NB4 (cell line): ENCODE measurements around the gene NRDE2.

ENCODE experiments used
- DNase-seq: peaks from one replicate; pipeline ENCODE4 v3.0.0; 2010; ENCODE audit warnings: low read depth
- H3K4me3 ChIP-seq: one replicate; pipeline ENCODE4 v1.5.1; 2011; ENCODE audit warnings: mild to moderate bottlenecking, low read depth, low read length, moderate library complexity
- MYC ChIP-seq: IDR thresholded peaks from 2 replicates; pipeline ENCODE4 v1.6.1; 2011; ENCODE audit warnings: low read depth, low read length
- POLR2A ChIP-seq: IDR thresholded peaks from 2 replicates; pipeline ENCODE4 v1.6.1; 2011; ENCODE audit warnings: mild to moderate bottlenecking; ENCODE audit not compliant: insufficient read length; ENCODE audit errors: extremely low read depth
- TF ChIP-seq, protein P1 (sequence below): IDR thresholded peaks from 2 replicates; pipeline ENCODE4 v1.6.1; 2011; ENCODE audit warnings: low read depth, low read length
- TF ChIP-seq, protein P2 (sequence below): IDR thresholded peaks from one replicate; pipeline ENCODE4 v1.5.1; 2012; ENCODE audit warnings: low read depth, low read length

Gene NRDE2

DNA sequence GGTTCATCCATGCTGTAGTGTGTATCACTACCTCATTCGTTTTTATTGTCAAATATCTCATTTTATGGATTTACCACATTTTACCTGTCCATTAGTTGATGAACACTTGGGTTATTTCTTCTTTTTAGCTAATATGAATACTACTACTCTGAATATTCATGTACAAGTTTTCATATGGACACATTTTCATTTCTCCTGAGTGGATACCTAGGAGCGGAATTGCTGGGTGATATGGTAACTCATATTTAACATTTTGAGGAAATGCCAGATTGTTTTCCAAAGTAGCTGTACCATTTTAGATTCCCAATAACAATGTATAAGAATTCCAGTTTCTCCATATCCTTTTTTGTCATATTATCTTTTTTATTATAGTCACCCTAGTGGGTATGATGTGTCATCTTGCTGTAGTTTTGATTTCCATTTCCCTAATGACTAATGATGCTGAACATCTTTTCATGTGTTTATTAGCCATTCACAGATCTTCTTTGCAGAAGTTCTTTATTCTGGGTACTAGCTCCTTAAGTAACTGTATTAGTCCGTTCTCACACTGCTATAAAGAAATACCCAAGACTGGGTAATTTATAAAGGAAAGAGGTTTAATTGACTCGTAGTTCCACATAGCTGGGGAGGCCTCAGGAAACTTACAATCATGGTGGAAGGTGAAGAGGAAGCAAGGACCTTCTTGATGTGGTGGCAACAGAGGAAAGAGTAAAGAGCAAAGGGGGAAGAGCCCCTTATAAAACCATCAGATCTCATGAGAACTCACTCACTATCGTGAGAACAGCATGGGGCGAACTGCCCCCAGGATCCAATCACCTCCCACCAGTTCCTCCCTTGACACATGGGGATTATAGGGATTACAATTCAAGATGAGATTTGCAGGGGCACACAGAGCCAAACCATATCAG is 11.9 kb downstream of the NRDE2 start:
- H3K4me3 ChIP-seq, result no peak overlapping the region
- TF ChIP-seq, protein P1, sequence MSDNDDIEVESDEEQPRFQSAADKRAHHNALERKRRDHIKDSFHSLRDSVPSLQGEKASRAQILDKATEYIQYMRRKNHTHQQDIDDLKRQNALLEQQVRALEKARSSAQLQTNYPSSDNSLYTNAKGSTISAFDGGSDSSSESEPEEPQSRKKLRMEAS, result no peak
- TF ChIP-seq MYC (no peak), POLR2A (no peak)
- TF ChIP-seq, protein P2, sequence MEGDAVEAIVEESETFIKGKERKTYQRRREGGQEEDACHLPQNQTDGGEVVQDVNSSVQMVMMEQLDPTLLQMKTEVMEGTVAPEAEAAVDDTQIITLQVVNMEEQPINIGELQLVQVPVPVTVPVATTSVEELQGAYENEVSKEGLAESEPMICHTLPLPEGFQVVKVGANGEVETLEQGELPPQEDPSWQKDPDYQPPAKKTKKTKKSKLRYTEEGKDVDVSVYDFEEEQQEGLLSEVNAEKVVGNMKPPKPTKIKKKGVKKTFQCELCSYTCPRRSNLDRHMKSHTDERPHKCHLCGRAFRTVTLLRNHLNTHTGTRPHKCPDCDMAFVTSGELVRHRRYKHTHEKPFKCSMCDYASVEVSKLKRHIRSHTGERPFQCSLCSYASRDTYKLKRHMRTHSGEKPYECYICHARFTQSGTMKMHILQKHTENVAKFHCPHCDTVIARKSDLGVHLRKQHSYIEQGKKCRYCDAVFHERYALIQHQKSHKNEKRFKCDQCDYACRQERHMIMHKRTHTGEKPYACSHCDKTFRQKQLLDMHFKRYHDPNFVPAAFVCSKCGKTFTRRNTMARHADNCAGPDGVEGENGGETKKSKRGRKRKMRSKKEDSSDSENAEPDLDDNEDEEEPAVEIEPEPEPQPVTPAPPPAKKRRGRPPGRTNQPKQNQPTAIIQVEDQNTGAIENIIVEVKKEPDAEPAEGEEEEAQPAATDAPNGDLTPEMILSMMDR, result no peak
- DNase-seq, result no peak

DNA sequence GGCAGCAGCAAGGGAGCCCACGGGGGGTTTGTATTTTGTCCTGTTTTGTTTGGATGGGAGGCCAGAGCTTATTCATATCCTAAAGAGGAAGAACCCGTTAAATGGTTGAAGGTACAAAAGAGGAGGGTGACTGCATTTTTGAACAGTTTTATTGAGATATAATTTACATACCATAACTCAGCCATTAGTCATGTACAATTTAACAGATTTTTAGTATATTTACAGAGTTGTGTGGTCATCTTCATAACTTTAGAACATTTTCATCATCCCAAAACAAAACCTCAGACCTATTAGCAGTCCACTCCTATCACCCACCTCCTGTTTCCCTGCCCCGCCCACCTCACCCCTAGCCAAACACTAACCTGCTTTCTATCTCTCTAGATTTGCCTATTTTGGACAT is 12.6 kb downstream of the NRDE2 start:
- DNase-seq, result no peak
- H3K4me3 ChIP-seq, result no peak overlapping the region
- no peak for TF ChIP-seq POLR2A
- TF ChIP-seq, protein P1, result no peak
- TF ChIP-seq, protein P2, result no peak
- TF ChIP-seq MYC, result no peak

DNA sequence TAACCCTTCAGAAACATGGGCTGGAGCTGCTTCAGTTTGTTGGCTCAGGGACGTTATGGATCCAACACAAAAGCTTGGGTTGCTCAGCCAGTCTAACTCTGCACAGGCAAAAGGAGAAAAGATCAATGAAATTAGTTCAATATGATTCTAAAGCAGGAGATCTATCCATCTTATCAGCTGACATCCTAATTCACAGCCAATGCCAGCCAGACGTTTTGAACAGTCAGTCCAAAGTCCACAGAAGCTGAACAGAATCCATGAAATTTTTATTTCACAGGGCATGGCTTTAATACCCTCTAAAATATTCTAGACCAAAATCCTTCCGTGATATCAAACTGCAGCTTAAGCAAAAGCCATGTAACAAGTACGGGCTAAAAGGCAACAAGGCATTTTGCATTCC is 13.7 kb downstream of the NRDE2 start:
- no peak for DNase-seq
- TF ChIP-seq MYC, result no peak
- TF ChIP-seq, protein P2, result no peak
- TF ChIP-seq, protein P1, result no peak
- TF ChIP-seq POLR2A, result no peak
- no peak overlapping the region for H3K4me3 ChIP-seq

DNA sequence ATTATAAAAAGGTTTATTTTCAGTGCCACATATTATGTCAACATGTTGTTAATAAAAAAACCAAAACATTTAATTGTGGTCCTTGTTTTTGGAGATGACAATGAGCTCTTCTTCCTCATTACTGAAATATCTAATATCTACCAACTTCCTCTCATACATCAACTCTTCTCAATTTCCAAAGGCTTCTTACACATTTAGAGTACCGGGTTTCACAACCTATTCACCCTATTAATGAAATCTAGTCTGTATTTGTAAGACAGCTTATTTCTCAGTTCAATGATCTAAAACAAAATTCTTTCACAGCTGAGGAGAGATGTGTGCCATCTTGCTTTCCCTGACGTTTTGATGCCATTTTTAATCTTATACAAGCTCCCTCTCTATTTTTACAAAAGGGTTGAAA is 14.5 kb downstream of the NRDE2 start:
- no peak overlapping the region for H3K4me3 ChIP-seq
- DNase-seq, result no peak
- TF ChIP-seq, protein P1, result no peak
- TF ChIP-seq POLR2A (no peak), MYC (no peak)
- TF ChIP-seq, protein P2, result no peak

DNA sequence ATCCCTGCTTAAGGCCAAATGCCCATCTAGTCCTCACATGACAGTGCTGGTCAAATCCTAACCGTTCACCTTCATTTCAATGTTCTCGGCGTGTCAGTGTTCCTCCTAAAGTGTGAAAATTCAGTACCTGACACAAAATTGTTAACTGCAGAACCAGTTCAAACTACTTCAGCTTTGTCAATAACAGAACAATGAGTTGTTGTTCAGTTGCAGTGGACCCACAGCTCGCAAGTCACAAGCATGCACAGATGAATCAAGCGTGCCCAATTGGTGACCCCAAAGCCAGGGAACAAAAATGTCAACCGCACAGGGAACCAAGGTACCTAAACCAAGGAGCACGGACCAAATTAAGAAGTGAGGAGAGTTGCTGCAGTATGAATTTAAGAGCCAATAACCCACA is 23.2 kb downstream of the NRDE2 start:
- no peak for DNase-seq
- TF ChIP-seq, protein P1, result no peak
- no peak for TF ChIP-seq POLR2A
- TF ChIP-seq MYC, result no peak
- H3K4me3 ChIP-seq, result no peak overlapping the region

DNA sequence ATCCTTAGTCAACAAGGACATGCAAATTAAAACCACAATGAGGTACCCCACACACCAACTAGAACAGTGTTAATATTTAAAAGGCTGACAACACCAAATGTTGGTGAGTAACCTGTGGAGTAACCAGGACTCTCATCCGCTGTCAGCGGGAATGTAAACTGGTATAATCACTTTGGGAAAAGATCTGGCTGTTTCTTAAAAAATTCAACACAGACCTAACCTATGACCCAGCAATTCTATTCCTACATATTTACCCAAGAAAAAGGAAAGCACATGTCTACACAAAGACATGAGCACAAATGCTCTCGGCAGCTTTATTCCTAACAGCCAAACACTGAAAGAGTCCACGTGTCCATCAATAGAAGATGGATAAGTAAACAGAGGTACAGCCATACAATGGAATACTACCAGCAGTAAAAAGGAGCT is 26.6 kb downstream of the NRDE2 start:
- no peak overlapping the region for H3K4me3 ChIP-seq
- TF ChIP-seq, protein P1, result no peak
- no peak for TF ChIP-seq POLR2A
- TF ChIP-seq, protein P2, result no peak
- no peak for TF ChIP-seq MYC
- DNase-seq, result no peak
